PC-3 (cell line): ENCODE data around the gene RBBP8NL.

Source experiments
- EZH2 ChIP-seq: fragments of 300-600 bp; sonication (generic); IDR thresholded peaks from one replicate; pipeline ENCODE4 v1.6.1; 2017; ENCODE audit warnings: antibody characterized with exemption, mild to moderate bottlenecking, low read length; ENCODE audit not compliant: unreplicated experiment
- TF ChIP-seq, protein P1 (sequence below): fragments of 300-600 bp; sonication (generic); conservative IDR thresholded peaks from 2 replicates; pipeline ENCODE4 v1.5.1; 2017; ENCODE audit warnings: antibody characterized with exemption, low read depth, mild to moderate bottlenecking, low read length

DNA sequence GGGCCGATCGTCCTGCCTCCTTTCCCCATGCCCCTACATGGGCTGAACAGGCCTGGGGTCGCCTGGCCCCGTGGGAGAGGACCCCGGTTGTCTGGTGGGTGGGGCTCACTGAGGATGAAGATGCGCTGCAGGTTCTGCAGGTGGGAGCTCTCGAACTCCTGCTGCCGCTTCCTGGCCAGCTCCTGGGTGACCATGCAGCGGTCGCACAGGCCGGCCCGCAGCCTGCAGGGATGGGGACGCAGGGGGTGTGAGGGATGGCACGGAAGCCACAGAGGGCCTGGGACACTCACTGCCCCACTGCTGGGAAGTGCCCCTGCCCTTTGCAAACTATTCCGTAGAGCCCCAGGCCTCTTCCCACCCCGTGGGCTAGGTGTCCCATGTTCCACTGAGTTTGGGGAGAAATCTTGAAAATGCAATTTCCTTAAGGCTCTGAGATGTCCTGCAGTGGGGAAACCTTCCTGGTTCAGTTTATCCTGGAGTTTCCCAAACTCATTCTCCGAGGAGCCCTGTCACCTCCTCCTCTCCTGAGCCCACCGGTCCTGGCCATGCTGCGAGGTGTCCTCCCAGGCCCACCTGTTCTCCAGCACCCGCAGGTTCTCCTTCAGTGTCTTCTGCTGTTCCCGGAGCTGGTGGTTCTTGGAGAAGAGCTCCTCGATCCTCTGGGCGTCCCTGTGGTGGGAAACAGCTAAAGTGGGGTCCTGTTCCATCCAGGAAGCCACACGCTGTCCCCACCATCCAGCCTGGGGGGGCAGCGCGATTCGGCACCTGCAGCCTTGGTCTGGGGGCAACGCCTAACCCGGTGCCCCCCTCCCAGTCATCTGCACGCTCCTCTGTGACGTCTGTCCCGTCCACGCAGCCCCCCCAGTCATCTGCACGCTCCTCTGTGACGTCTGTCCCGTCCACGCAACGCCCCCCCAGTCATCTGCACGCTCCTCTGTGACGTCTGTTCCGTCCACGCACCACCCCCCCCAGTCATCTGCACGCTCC, 10.4 kb downstream of the RBBP8NL start:
- TF ChIP-seq, protein P1, sequence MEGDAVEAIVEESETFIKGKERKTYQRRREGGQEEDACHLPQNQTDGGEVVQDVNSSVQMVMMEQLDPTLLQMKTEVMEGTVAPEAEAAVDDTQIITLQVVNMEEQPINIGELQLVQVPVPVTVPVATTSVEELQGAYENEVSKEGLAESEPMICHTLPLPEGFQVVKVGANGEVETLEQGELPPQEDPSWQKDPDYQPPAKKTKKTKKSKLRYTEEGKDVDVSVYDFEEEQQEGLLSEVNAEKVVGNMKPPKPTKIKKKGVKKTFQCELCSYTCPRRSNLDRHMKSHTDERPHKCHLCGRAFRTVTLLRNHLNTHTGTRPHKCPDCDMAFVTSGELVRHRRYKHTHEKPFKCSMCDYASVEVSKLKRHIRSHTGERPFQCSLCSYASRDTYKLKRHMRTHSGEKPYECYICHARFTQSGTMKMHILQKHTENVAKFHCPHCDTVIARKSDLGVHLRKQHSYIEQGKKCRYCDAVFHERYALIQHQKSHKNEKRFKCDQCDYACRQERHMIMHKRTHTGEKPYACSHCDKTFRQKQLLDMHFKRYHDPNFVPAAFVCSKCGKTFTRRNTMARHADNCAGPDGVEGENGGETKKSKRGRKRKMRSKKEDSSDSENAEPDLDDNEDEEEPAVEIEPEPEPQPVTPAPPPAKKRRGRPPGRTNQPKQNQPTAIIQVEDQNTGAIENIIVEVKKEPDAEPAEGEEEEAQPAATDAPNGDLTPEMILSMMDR, result no peak
- TF ChIP-seq EZH2, result no peak
